ENCODE results near the gene NFIX. TPM values are rescaled to one million over a fixed set of nuclear protein-coding genes. Genes with fewer than 3 reads are reported as not detected.

Gene NFIX
- total and polyA plus RNA-seq, 2 of the 13 experiments (the other 11 are each of a cell fraction or from before 2014, with no cell fraction given), result 3.4 to 5.4 TPM

DNA sequence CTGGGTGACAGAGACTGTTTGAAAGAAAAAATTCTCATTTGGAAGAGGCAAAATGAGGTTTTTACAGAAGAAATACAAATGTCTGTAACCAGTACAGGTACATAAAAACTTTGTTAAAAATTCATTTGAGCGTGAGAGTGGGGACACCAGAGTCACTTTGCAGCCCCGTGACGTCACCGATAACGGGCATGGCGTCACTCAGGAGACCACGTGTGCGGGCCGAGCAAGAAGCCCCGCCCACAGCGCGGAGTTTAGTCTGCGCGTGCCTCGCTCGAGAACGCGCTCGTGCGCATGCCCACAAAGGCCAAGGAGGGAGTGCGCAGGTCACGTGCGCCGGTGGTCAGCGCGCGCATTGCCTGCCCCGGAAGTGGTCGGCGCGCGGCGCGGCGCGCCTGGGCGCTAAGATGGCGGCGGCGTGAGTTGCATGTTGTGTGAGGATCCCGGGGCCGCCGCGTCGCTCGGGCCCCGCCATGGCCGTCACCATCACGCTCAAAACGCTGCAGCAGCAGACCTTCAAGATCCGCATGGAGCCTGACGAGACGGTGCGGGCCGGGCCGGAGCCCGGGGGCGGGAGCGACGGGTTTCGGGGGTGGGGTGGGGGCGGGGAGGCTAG lies 49.7 kb upstream of the NFIX start, which contains the start of gene RAD23A (continued):
- TF ChIP-seq MEF2D (CRISPR knock-in tag; IDR thresholded peaks at IDR 0.05), result no peak; the same call in 1 of the 2 replicates
- no peak for TF ChIP-seq ZNF737 (CRISPR knock-in tag; IDR thresholded peaks at IDR 0.05; ENCODE audit: borderline replicate concordance)
- TF ChIP-seq ZNF264 (CRISPR knock-in tag; IDR thresholded peaks at IDR 0.05), result peak; percentile 77
- peak; percentile 75; the same call in 1 of the 2 replicates for TF ChIP-seq HBP1 (CRISPR knock-in tag; IDR thresholded peaks at IDR 0.05; ENCODE audit: low read depth)
- TF ChIP-seq ZNF704 (CRISPR knock-in tag; IDR thresholded peaks at IDR 0.05; ENCODE audit: borderline replicate concordance), result 0 out of 2 replicates have a peak, but pooled peaks have one; percentile 19
- TF ChIP-seq ZNF841 (CRISPR knock-in tag; IDR thresholded peaks at IDR 0.05; ENCODE audit: borderline replicate concordance), result no peak
- peak; percentile 64; the same call in 1 of the 2 replicates for TF ChIP-seq CCDC6 (CRISPR knock-in tag; IDR thresholded peaks at IDR 0.05)
- no peak for TF ChIP-seq ZBTB37 (CRISPR knock-in tag; IDR thresholded peaks at IDR 0.05)
- TF ChIP-seq SMC3 (IDR thresholded peaks at IDR 0.05; ENCODE audit: low read length), result no peak
- peak; percentile 63; the same call in 1 of the 2 replicates for TF ChIP-seq TGIF2 (CRISPR knock-in tag; IDR thresholded peaks at IDR 0.05)
- peak; percentile 91 for TF ChIP-seq SP4 (CRISPR knock-in tag; IDR thresholded peaks at IDR 0.05)
- no peak for TF ChIP-seq NONO (IDR thresholded peaks at IDR 0.05)
- peak; percentile 83 for TF ChIP-seq NONO (CRISPR knock-in tag; conservative IDR thresholded peaks at IDR 0.05)
- no peak; the same call in 1 of the 2 replicates for TF ChIP-seq ZNF678 (CRISPR knock-in tag; IDR thresholded peaks at IDR 0.05)
- peak; percentile 71; the same call in 1 of the 2 replicates for TF ChIP-seq MTA1 (CRISPR knock-in tag; IDR thresholded peaks at IDR 0.05; ENCODE audit: borderline replicate concordance)
- no peak for TF ChIP-seq BCLAF1 (IDR thresholded peaks at IDR 0.05)
- 0 out of 2 replicates have a peak, but pooled peaks have one; percentile 79 for TF ChIP-seq ZNF34 (CRISPR knock-in tag; IDR thresholded peaks at IDR 0.05; ENCODE audit: borderline replicate concordance)
- TF ChIP-seq ZNF292 (CRISPR knock-in tag; IDR thresholded peaks at IDR 0.05; ENCODE audit: borderline replicate concordance, low read depth), result no peak
- no peak for TF ChIP-seq MATR3 (CRISPR knock-in tag; IDR thresholded peaks at IDR 0.05)
- peak; percentile 3; the same call in 1 of the 2 replicates for TF ChIP-seq MAFF (IDR thresholded peaks at IDR 0.05; ENCODE audit: low read depth, low read length)
- TF ChIP-seq SIN3A (IDR thresholded peaks at IDR 0.05; ENCODE audit: borderline replicate concordance, low read depth, low read length), result peak; percentile 65; the same call in 1 of the 2 replicates
- TF ChIP-seq, protein P1, sequence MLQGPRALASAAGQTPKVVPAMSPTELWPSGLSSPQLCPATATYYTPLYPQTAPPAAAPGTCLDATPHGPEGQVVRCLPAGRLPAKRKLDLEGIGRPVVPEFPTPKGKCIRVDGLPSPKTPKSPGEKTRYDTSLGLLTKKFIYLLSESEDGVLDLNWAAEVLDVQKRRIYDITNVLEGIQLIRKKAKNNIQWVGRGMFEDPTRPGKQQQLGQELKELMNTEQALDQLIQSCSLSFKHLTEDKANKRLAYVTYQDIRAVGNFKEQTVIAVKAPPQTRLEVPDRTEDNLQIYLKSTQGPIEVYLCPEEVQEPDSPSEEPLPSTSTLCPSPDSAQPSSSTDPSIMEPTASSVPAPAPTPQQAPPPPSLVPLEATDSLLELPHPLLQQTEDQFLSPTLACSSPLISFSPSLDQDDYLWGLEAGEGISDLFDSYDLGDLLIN (CRISPR knock-in tag; IDR thresholded peaks at IDR 0.05; ENCODE audit: borderline replicate concordance), result peak; percentile 92; the same call in 1 of the 2 replicates
